ENCODE results near the gene DNMBP.

DNA sequence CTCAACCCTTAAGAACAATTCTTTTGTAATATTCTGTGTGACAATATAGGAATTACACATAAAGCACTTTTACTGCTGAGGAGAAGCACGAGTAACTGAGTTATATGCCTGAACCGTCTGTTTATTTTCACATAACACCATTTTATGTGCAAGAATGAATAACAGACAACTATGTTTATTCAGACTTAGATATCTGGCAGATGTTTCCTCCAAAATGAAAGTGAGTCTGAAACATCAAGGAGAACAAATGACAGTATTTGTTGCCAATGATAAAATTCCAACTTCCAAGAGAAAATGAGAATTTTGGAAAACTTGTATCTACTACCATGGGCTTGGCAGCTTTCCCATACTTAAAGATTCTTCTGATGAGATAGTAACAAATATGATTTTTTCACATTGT lies 51.4 kb downstream of the DNMBP start:
- TF ChIP-seq RAD21 (IDR thresholded peaks at IDR 0.05; ENCODE audit: low read depth), result no peak
- no peak for TF ChIP-seq CREB1 (IDR thresholded peaks at IDR 0.05; ENCODE audit: low read depth)
- no peak for TF ChIP-seq TAF1 (IDR thresholded peaks at IDR 0.05; ENCODE audit: low read depth)
- TF ChIP-seq, protein P1, sequence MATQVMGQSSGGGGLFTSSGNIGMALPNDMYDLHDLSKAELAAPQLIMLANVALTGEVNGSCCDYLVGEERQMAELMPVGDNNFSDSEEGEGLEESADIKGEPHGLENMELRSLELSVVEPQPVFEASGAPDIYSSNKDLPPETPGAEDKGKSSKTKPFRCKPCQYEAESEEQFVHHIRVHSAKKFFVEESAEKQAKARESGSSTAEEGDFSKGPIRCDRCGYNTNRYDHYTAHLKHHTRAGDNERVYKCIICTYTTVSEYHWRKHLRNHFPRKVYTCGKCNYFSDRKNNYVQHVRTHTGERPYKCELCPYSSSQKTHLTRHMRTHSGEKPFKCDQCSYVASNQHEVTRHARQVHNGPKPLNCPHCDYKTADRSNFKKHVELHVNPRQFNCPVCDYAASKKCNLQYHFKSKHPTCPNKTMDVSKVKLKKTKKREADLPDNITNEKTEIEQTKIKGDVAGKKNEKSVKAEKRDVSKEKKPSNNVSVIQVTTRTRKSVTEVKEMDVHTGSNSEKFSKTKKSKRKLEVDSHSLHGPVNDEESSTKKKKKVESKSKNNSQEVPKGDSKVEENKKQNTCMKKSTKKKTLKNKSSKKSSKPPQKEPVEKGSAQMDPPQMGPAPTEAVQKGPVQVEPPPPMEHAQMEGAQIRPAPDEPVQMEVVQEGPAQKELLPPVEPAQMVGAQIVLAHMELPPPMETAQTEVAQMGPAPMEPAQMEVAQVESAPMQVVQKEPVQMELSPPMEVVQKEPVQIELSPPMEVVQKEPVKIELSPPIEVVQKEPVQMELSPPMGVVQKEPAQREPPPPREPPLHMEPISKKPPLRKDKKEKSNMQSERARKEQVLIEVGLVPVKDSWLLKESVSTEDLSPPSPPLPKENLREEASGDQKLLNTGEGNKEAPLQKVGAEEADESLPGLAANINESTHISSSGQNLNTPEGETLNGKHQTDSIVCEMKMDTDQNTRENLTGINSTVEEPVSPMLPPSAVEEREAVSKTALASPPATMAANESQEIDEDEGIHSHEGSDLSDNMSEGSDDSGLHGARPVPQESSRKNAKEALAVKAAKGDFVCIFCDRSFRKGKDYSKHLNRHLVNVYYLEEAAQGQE (IDR thresholded peaks at IDR 0.05; ENCODE audit: low read depth), result no peak
- TF ChIP-seq EGR1 (IDR thresholded peaks at IDR 0.05), result no peak
- TF ChIP-seq CEBPB (IDR thresholded peaks at IDR 0.05), result no peak

Measured in Ishikawa (cell line).